Measurements from ENCODE around the gene REM2. TPM values are rescaled to one million over a fixed set of nuclear protein-coding genes. Genes with fewer than 3 reads are reported as not detected.
A peak's percentile ranks its signal among the peaks of the same experiment; 100 is the strongest.

REM2 gene
- total and polyA plus RNA-seq, 5 donors, result 0.07 to 0.25 TPM; not detected in 3

DNA sequence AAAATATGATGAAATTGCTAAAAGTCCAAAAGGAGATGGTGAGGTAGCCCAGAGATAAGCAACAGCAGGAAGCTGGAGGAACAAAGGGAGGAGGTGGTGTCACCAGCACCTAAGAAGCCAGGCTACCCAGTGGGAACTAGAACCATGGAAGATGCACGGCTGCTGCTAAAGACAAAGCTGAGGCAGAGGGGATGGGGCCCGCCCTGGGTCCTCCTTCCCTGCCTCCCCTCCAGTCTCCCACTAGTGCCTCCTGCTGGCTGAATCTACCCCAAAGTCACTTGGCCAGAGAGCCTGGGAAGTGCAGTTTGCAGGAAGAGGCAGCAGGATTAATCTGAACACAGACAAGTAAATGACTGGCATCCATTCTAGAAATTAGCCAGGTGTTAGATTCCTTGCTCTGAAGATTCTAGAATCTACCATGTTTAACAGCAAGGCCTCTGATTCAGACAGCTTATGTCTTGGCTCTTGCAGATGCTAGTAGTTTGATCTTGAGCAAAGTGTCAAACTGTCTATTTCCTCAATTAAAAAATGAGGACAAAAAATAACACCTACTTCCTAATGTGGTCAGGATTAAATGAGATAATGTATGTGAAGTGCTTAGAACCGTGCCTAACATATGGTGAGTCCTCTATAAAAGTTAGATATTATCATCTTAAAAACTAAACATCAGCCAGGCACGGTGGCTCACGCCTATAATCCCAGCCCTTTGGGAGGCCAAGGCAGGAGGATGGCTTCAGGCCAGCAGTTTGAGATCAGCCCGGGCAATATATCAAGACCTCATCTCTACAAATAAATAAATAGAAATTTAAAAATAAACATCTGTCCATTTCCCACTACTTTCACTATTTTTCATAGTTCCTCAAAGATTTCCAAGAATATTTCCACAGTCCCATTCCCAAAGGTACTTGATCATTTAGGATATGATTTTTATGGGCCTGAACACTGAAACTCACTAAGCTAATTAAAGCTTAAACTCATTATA is 17.3 kb upstream of the REM2 start:
- ATAC-seq (no peak), DNase-seq (no peak)
- intact Hi-C loops (cut with DNase I), result no loop called here
- H3K27ac ChIP-seq (ENCODE audit: low read length), result no peak overlapping the region
- no peaks in the 10 kb centered on the region for H3K9me3 ChIP-seq (ENCODE audit: control insufficient read depth, low read length)
- no peaks in the 10 kb centered on the region for H3K27me3 ChIP-seq (ENCODE audit: control insufficient read depth, insufficient read depth)
- no peak overlapping the region for H3K4me3 ChIP-seq (ENCODE audit: low read length)
- peaks cover 2% of the 10 kb centered on the region for H3K4me1 ChIP-seq (ENCODE audit: control insufficient read depth, insufficient read depth, low read length)
- WGBS, result 46% methylated on average over 6 of the region's 6 CpGs

DNA sequence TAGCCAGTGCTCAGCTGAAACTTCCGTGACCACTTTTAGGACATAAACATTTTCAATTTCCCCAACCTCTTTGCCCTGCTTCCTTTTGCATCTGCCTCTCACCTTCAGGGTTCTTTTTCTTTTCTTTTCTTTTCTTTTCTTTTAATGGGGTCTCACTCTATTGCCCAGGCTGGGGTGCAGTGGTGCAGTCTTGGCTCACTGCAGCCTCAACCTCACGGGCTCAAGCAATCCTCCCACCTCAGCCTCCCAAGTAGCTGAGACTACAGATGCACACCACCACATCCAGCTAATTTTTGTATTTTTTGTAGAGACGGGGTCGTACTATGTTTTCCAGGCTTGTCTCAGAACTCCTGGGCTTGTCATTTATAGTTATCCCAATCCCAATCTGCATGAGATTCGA is 16.1 kb upstream of the REM2 start:
- ATAC-seq (no peak), DNase-seq (no peak)
- no peaks in the 10 kb centered on the region for H3K27me3 ChIP-seq (ENCODE audit: control insufficient read depth, insufficient read depth)
- intact Hi-C loops (cut with DNase I), result no loop called here
- WGBS, result 98% methylated on average over 5 of the region's 5 CpGs
- no peak overlapping the region for H3K27ac ChIP-seq (ENCODE audit: low read length)
- peaks cover 2% of the 10 kb centered on the region for H3K4me1 ChIP-seq (ENCODE audit: control insufficient read depth, insufficient read depth, low read length)
- H3K4me3 ChIP-seq (ENCODE audit: low read length), result no peak overlapping the region
- H3K9me3 ChIP-seq (ENCODE audit: control insufficient read depth, low read length), result no peaks in the 10 kb centered on the region

DNA sequence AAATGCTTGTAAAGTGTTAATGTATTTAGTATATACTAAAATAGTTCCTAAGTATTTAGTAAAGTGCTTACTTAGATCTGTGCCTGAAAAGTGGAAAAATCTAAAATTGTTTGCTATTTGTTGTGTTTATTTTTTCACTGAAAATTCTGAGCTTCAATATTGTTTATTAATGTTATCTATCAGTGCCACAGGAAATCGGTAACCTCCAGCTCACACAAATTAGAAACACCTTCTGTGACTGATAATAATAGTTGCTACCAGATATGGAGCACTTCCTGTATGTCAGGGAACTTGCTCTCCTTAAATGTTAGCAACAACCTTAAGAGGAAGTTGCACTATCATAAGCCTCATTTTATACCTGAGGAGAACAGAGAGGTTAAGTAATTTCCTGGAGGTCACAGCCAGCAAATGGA is 12.2 kb upstream of the REM2 start:
- Histone ChIP-seq H3K27ac (ENCODE audit: low read length) (peak overlapping the region; percentile 81), H3K9me3 (ENCODE audit: control insufficient read depth, low read length) (no peaks in the 10 kb centered on the region), H3K27me3 (ENCODE audit: control insufficient read depth, insufficient read depth) (no peaks in the 10 kb centered on the region), H3K4me3 (ENCODE audit: low read length) (peak overlapping the region; percentile 72), H3K4me1 (ENCODE audit: control insufficient read depth, insufficient read depth, low read length) (peaks cover 5% of the 10 kb centered on the region)
- WGBS, result 4% methylated on average over 1 of the region's 1 CpG
- no peak for DNase-seq
- intact Hi-C loops (cut with DNase I), result no loop called here
- ATAC-seq, result peak; percentile 4 to 6

DNA sequence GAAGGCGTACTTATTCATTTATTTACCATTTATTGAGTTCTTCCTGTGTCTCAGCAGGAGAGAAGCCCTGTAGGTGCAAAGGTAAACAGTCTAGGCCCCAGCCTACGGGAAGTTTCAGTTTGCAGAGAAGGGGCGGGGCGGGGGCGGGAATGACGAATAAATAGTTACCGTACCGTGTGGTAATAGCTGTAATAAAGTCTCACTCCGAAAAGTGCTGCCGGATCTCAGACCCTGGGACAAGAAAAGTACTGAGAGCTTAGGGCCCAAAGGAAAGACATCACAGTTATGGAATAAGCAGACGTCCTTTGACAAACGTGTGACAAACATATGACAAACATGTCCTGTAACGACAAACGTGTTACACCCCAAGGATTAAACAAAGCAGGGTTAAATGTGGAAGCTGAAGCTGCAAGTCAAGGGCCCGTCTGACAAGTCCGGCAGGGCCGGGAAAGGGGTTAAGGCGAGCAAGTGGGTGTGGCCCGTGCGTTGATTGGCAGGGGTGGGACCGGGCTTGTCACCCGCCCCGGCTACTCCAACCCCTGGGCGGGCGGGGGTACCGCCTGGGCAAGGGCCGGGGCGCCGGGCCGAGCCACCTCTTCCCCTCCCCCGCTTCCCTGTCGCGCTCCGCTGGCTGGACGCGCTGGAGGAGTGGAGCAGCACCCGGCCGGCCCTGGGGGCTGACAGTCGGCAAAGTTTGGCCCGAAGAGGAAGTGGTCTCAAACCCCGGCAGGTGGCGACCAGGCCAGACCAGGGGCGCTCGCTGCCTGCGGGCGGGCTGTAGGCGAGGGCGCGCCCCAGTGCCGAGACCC is 11.6 kb upstream of the REM2 start, which contains the start of gene LRP10:
TSS of gene LRP10 (plus strand) at position 517 of the 809 bp plus-strand sequence. CDS start 564 bp downstream, outside the sequence.
- WGBS, result under 1% methylated on average over 50 of the region's 50 CpGs
- Histone ChIP-seq H3K4me1 (ENCODE audit: control insufficient read depth, insufficient read depth, low read length) (peaks cover 5% of the 10 kb centered on the region), H3K27ac (ENCODE audit: low read length) (peak within 1 kb of the TSS; percentile 81), H3K9me3 (ENCODE audit: control insufficient read depth, low read length) (no peaks in the 10 kb centered on the region), H3K27me3 (ENCODE audit: control insufficient read depth, insufficient read depth) (no peaks in the 10 kb centered on the region), H3K4me3 (ENCODE audit: low read length) (peak within 1 kb of the TSS; percentile 72)
- intact Hi-C loops (cut with DNase I), result no loop called here
- peak; percentile 97 for ATAC-seq
- peak; percentile 92 to 97 (median 97) for DNase-seq

DNA sequence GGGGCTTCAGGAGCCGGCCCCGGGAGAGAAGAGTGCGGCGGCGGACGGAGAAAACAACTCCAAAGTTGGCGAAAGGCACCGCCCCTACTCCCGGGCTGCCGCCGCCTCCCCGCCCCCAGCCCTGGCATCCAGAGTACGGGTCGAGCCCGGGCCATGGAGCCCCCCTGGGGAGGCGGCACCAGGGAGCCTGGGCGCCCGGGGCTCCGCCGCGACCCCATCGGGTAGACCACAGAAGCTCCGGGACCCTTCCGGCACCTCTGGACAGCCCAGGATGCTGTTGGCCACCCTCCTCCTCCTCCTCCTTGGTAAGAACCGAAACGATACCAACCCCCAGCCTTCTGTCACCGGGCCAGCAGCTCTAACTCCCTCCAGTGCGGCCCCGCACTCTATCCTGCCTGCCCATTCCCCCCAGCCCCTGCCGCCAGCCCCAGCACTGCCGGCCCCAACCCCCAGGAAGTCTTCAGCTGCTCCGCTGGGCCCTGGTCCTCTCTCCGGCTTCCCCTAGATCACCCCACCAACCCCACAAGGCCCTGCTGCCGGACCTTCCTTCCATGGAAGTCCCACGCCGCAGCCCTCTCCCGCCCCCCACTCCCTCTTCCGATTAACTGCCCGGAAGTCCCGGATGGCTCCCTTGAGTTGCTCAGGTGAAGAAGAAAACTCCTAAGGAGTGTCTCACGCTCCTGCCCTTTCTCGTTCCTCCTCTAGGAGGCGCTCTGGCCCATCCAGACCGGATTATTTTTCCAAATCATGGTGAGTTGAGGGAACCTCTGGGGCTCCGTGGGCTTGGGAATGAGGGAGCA is 10.8 kb upstream of the REM2 start:
- intact Hi-C loops (cut with DNase I), result no loop called here
- H3K4me3 ChIP-seq (ENCODE audit: low read length), result peak overlapping the region; percentile 72
- peaks cover 5% of the 10 kb centered on the region for H3K4me1 ChIP-seq (ENCODE audit: control insufficient read depth, insufficient read depth, low read length)
- no peaks in the 10 kb centered on the region for H3K27me3 ChIP-seq (ENCODE audit: control insufficient read depth, insufficient read depth)
- peak; percentile 58 to 64 for ATAC-seq
- DNase-seq, result peak; percentile 75 to 91 (median 88)
- no peaks in the 10 kb centered on the region for H3K9me3 ChIP-seq (ENCODE audit: control insufficient read depth, low read length)
- H3K27ac ChIP-seq (ENCODE audit: low read length), result peak overlapping the region; percentile 81
- WGBS, result under 1% methylated on average over 45 of the region's 45 CpGs

DNA sequence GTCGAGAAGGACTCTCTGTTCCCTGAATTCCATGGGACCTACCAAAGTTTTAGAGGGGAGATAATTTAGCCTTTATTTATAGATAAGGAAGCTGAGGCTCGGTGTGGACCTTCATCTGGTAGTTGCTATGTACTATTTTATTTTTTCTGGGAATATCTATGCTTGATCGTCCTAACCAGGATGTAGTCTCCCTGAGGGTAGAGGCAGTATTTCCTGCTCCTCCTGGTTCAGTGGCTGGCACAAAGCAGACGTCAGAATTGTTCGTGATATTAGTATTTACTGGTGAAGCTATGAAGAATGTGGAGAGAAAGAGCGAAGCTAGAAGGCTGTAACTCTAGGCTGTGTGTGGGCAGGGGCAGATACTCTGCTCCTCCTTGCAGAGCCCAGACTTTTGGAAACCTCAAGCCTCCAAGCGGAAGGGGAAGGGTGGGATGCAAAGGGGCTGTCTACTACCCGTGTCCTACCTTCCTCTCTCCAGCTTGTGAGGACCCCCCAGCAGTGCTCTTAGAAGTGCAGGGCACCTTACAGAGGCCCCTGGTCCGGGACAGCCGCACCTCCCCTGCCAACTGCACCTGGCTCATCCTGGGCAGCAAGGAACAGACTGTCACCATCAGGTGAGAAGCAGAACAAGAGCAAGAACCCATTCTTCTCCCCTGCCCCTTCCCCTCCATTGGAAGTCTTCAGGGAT is 10.0 kb upstream of the REM2 start:
- H3K4me3 ChIP-seq (ENCODE audit: low read length), result peak overlapping the region; percentile 72
- DNase-seq (no peak), ATAC-seq (no peak)
- H3K9me3 ChIP-seq (ENCODE audit: control insufficient read depth, low read length), result no peaks in the 10 kb centered on the region
- peaks cover 5% of the 10 kb centered on the region for H3K4me1 ChIP-seq (ENCODE audit: control insufficient read depth, insufficient read depth, low read length)
- intact Hi-C loops (cut with DNase I), result no loop called here
- peak overlapping the region; percentile 81 for H3K27ac ChIP-seq (ENCODE audit: low read length)
- H3K27me3 ChIP-seq (ENCODE audit: control insufficient read depth, insufficient read depth), result no peaks in the 10 kb centered on the region
- WGBS, result 51% methylated on average over 10 of the region's 10 CpGs

DNA sequence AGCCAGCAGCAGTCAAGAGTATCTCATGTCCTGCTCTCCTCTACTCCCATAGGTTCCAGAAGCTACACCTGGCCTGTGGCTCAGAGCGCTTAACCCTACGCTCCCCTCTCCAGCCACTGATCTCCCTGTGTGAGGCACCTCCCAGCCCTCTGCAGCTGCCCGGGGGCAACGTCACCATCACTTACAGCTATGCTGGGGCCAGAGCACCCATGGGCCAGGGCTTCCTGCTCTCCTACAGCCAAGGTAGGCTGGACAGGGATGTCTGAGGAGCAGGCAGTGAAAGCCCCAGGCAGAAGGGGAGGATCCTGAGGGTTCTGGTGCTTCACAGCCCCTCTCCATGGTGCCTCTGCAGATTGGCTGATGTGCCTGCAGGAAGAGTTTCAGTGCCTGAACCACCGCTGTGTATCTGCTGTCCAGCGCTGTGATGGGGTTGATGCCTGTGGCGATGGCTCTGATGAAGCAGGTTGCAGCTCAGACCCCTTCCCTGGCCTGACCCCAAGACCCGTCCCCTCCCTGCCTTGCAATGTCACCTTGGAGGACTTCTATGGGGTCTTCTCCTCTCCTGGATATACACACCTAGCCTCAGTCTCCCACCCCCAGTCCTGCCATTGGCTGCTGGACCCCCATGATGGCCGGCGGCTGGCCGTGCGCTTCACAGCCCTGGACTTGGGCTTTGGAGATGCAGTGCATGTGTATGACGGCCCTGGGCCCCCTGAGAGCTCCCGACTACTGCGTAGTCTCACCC is 7.8 kb upstream of the REM2 start:
- H3K27me3 ChIP-seq (ENCODE audit: control insufficient read depth, insufficient read depth), result no peaks in the 10 kb centered on the region
- ATAC-seq (no peak), DNase-seq (no peak)
- 95% methylated on average over 15 of the region's 15 CpGs for WGBS
- no peaks in the 10 kb centered on the region for H3K9me3 ChIP-seq (ENCODE audit: control insufficient read depth, low read length)
- intact Hi-C loops (cut with DNase I), result no loop called here
- H3K27ac ChIP-seq (ENCODE audit: low read length), result no peak overlapping the region
- H3K4me3 ChIP-seq (ENCODE audit: low read length), result no peak overlapping the region
- H3K4me1 ChIP-seq (ENCODE audit: control insufficient read depth, insufficient read depth, low read length), result peaks cover 5% of the 10 kb centered on the region

DNA sequence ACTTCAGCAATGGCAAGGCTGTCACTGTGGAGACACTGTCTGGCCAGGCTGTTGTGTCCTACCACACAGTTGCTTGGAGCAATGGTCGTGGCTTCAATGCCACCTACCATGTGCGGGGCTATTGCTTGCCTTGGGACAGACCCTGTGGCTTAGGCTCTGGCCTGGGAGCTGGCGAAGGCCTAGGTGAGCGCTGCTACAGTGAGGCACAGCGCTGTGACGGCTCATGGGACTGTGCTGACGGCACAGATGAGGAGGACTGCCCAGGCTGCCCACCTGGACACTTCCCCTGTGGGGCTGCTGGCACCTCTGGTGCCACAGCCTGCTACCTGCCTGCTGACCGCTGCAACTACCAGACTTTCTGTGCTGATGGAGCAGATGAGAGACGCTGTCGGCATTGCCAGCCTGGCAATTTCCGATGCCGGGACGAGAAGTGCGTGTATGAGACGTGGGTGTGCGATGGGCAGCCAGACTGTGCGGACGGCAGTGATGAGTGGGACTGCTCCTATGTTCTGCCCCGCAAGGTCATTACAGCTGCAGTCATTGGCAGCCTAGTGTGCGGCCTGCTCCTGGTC is 7.2 kb upstream of the REM2 start:
- DNase-seq, result no peak
- intact Hi-C loops (cut with DNase I), result no loop called here
- 95% methylated on average over 20 of the region's 20 CpGs for WGBS
- no peak for ATAC-seq
- Histone ChIP-seq H3K9me3 (ENCODE audit: control insufficient read depth, low read length) (no peaks in the 10 kb centered on the region), H3K27me3 (ENCODE audit: control insufficient read depth, insufficient read depth) (no peaks in the 10 kb centered on the region), H3K4me3 (ENCODE audit: low read length) (no peak overlapping the region), H3K4me1 (ENCODE audit: control insufficient read depth, insufficient read depth, low read length) (peaks cover 3% of the 10 kb centered on the region), H3K27ac (ENCODE audit: low read length) (no peak overlapping the region)

DNA sequence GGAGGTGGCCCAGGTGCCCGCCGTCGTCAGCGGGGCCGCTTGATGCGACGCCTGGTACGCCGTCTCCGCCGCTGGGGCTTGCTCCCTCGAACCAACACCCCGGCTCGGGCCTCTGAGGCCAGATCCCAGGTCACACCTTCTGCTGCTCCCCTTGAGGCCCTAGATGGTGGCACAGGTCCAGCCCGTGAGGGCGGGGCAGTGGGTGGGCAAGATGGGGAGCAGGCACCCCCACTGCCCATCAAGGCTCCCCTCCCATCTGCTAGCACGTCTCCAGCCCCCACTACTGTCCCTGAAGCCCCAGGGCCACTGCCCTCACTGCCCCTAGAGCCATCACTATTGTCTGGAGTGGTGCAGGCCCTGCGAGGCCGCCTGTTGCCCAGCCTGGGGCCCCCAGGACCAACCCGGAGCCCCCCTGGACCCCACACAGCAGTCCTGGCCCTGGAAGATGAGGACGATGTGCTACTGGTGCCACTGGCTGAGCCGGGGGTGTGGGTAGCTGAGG is 6.0 kb upstream of the REM2 start:
- no peaks in the 10 kb centered on the region for H3K9me3 ChIP-seq (ENCODE audit: control insufficient read depth, low read length)
- WGBS, result 93% methylated on average over 22 of the region's 22 CpGs

More for the DNA sequence above, 6.0 kb upstream of the REM2 start:
- Histone ChIP-seq H3K27ac (ENCODE audit: low read length) (no peak overlapping the region), H3K4me1 (ENCODE audit: control insufficient read depth, insufficient read depth, low read length) (peaks cover 3% of the 10 kb centered on the region), H3K27me3 (ENCODE audit: control insufficient read depth, insufficient read depth) (no peaks in the 10 kb centered on the region), H3K4me3 (ENCODE audit: low read length) (no peak overlapping the region)
- intact Hi-C loops (cut with DNase I), result no loop called here
- DNase-seq, result no peak
- ATAC-seq, result no peak
